HFFc6 (cell line): ENCODE data around the gene SFT2D3. TPM values are rescaled to one million over a fixed set of nuclear protein-coding genes. Genes with fewer than 3 reads are reported as not detected.

ENCODE experiments used
- DNase-seq: peaks from one replicate; pipeline ENCODE4 v3.0.0-alpha.2; 2018
- H3K27ac Mint-ChIP-seq: 2 replicates; pipeline ENCODE4 v1.8.0; 2020; ENCODE audit warnings: mild to moderate bottlenecking, mixed read lengths
- H3K27me3 Mint-ChIP-seq: 2 replicates; pipeline ENCODE4 v1.8.0; 2021; ENCODE audit warnings: mild to moderate bottlenecking, moderate library complexity, mixed read lengths; ENCODE audit not compliant: insufficient read depth
- H3K36me3 Mint-ChIP-seq: 2 replicates; pipeline ENCODE4 v1.8.0; 2021; ENCODE audit warnings: low read depth, mixed read lengths
- H3K4me1 Mint-ChIP-seq: 2 replicates; pipeline ENCODE4 v1.8.0; 2020; ENCODE audit warnings: low read depth, mixed read lengths
- H3K4me3 Mint-ChIP-seq: 2 replicates; pipeline ENCODE4 v1.8.0; 2020; ENCODE audit warnings: mild to moderate bottlenecking, moderate library complexity, mixed read lengths
- H3K9me3 Mint-ChIP-seq: 2 replicates; pipeline ENCODE4 v1.8.0; 2020; ENCODE audit warnings: mild to moderate bottlenecking, mixed read lengths
- CTCF ChIP-seq: fragments of 200-600 bp; sonication (generic); IDR thresholded peaks from 2 replicates; pipeline ENCODE4 v1.5.0; 2021; ENCODE audit warnings: antibody characterized with exemption, mild to moderate bottlenecking
- total RNA-seq, 6 experiments: library from RNA; stranded (reverse); fragmentation: NEBNext Ultra II Directional; extraction: Animal tissue kit (Norgen Biotek cat#: 25700); gene quantifications; 2 replicates in 1 of 6; 3 replicates in 5 of 6; pipeline ENCODE4 v1.2.3, GENCODE V29; 2021

Gene SFT2D3
- total RNA-seq, 6 experiments from 2014 or later = 2.5 to 3.2 (median 3.0) TPM

GRCh38 chr2:127662937-127663565 lies 38.2 kb upstream of the SFT2D3 start:
- Mint-ChIP-seq H3K27me3 (peaks cover 3% of the 10 kb centered on the region; the same call in 1 of the 2 replicates), H3K9me3 (no peaks in the 10 kb centered on the region), H3K27ac (no peak overlapping the region), H3K4me3 (no peak overlapping the region), H3K4me1 (peaks cover 27% of the 10 kb centered on the region), H3K36me3 (peaks cover 14% of the 10 kb centered on the region)
- no peak for TF ChIP-seq CTCF
- no peak for DNase-seq

GRCh38 chr2:127663566-127664064 lies 37.7 kb upstream of the SFT2D3 start:
- no peak overlapping the region for H3K27ac Mint-ChIP-seq
- peaks cover 14% of the 10 kb centered on the region for H3K36me3 Mint-ChIP-seq
- no peak overlapping the region for H3K4me3 Mint-ChIP-seq
- no peaks in the 10 kb centered on the region for H3K9me3 Mint-ChIP-seq
- no peak for TF ChIP-seq CTCF
- peaks cover 3% of the 10 kb centered on the region; the same call in 1 of the 2 replicates for H3K27me3 Mint-ChIP-seq
- peaks cover 27% of the 10 kb centered on the region for H3K4me1 Mint-ChIP-seq
- DNase-seq = no peak

GRCh38 chr2:127664065-127664894 lies 37.0 kb upstream of the SFT2D3 start:
- no peak for TF ChIP-seq CTCF
- no peak for DNase-seq
- Mint-ChIP-seq H3K27me3 (0 out of 2 replicates have a peak, but pooled peaks cover 1% of the 10 kb centered on the region), H3K4me3 (no peak overlapping the region), H3K27ac (no peak overlapping the region), H3K36me3 (peaks cover 14% of the 10 kb centered on the region), H3K4me1 (peaks cover 32% of the 10 kb centered on the region), H3K9me3 (no peaks in the 10 kb centered on the region)

- Mint-ChIP-seq H3K36me3 (peaks cover 12% of the 10 kb centered on the region), H3K27ac (no peak overlapping the region), H3K9me3 (no peaks in the 10 kb centered on the region), H3K4me3 (no peak overlapping the region), H3K27me3 (0 out of 2 replicates have a peak, but pooled peaks cover 1% of the 10 kb centered on the region), H3K4me1 (peaks cover 36% of the 10 kb centered on the region)
- no peak for TF ChIP-seq CTCF
- DNase-seq = no peak
Observed at GRCh38 chr2:127664895-127665225, 36.4 kb upstream of the SFT2D3 start.

- DNase-seq = no peak
- H3K36me3 Mint-ChIP-seq = peaks cover 12% of the 10 kb centered on the region
- H3K27ac Mint-ChIP-seq = no peak overlapping the region
- TF ChIP-seq CTCF = no peak
- no peak overlapping the region for H3K4me3 Mint-ChIP-seq
- no peaks in the 10 kb centered on the region for H3K9me3 Mint-ChIP-seq
- H3K27me3 Mint-ChIP-seq = 0 out of 2 replicates have a peak, but pooled peaks cover 1% of the 10 kb centered on the region
- H3K4me1 Mint-ChIP-seq = peaks cover 41% of the 10 kb centered on the region
Observed at GRCh38 chr2:127665267-127665893, 35.9 kb upstream of the SFT2D3 start.
